ENCODE measurements around the gene SAYSD1. TPM values are rescaled to one million over a fixed set of nuclear protein-coding genes. Genes with fewer than 3 reads are reported as not detected.

Gene SAYSD1
- total and polyA plus RNA-seq, 2 experiments from 2014 or later = 8.2 to 10.0 TPM

GRCh38 chr6:39095578-39095977 lies 19.4 kb downstream of the SAYSD1 start:
- Mint-ChIP-seq H3K4me3 (no peak overlapping the region), H3K9me3 (no peaks in the 10 kb centered on the region), H3K27ac (no peak overlapping the region), H3K36me3 (ENCODE audit: low read depth) (no peaks in the 10 kb centered on the region), H3K4me1 (peaks cover 23% of the 10 kb centered on the region), H3K27me3 (ENCODE audit: insufficient read depth, low read depth, poor library complexity) (no peaks in the 10 kb centered on the region)
- DNase-seq (ENCODE audit: low spot score) (no peak), ATAC-seq (no peak)
- TF ChIP-seq EZH2phosphoT487 (IDR thresholded peaks at IDR 0.05; ENCODE audit: unreplicated experiment) (no peak), ZNF462 (CRISPR knock-in tag; IDR thresholded peaks at IDR 0.05) (no peak), NANOG (IDR thresholded peaks at IDR 0.05; ENCODE audit: borderline replicate concordance) (no peak), POLR2AphosphoS5 (IDR thresholded peaks at IDR 0.05; ENCODE audit: low read depth) (no peak), CREB1 (CRISPR knock-in tag; IDR thresholded peaks at IDR 0.05; ENCODE audit: low read depth) (no peak), EZH2 (IDR thresholded peaks at IDR 0.05; ENCODE audit: low read depth, unreplicated experiment) (no peak)
- H4K20me1 ChIP-seq (replicated peaks; ENCODE audit: insufficient read depth) = no peaks in the 10 kb centered on the region
- H3K79me2 ChIP-seq (replicated peaks; ENCODE audit: insufficient read depth) = no peaks in the 10 kb centered on the region
- no peaks in the 10 kb centered on the region for H3K9me2 ChIP-seq (ENCODE audit: insufficient read depth)
- no peak overlapping the region for H3K4me2 ChIP-seq
- H3K27ac ChIP-seq (ENCODE audit: low read depth) = no peak overlapping the region
- H3K4me3 ChIP-seq = no peak overlapping the region
- no peak overlapping the region for H2AFZ ChIP-seq
- no peaks in the 10 kb centered on the region for H3F3A ChIP-seq (replicated peaks; ENCODE audit: low read depth)
- no peaks in the 10 kb centered on the region for H3K36me3 ChIP-seq (ENCODE audit: insufficient read depth)
- no peaks in the 10 kb centered on the region for H3K27me3 ChIP-seq (ENCODE audit: insufficient read depth)
- peaks cover 10% of the 10 kb centered on the region for H3K4me1 ChIP-seq (ENCODE audit: insufficient read depth)

GRCh38 chr6:39093149-39093708 lies 21.8 kb downstream of the SAYSD1 start:
- Mint-ChIP-seq H3K27me3 (ENCODE audit: insufficient read depth, low read depth, poor library complexity) (peaks cover 3% of the 10 kb centered on the region), H3K4me1 (peaks cover 43% of the 10 kb centered on the region), H3K27ac (no peak overlapping the region), H3K9me3 (no peaks in the 10 kb centered on the region), H3K36me3 (ENCODE audit: low read depth) (no peaks in the 10 kb centered on the region), H3K4me3 (no peak overlapping the region)
- H3K4me1 ChIP-seq (ENCODE audit: insufficient read depth) = peaks cover 10% of the 10 kb centered on the region
- H3F3A ChIP-seq (replicated peaks; ENCODE audit: low read depth) = no peaks in the 10 kb centered on the region
- no peak for DNase-seq (ENCODE audit: low spot score)
- H3K27ac ChIP-seq (ENCODE audit: low read depth) = no peak overlapping the region
- no peak overlapping the region for H3K4me3 ChIP-seq
- no peaks in the 10 kb centered on the region for H3K36me3 ChIP-seq (ENCODE audit: insufficient read depth)
- ATAC-seq = no peak
- no peak overlapping the region for H2AFZ ChIP-seq
- H3K4me2 ChIP-seq = no peak overlapping the region
- no peaks in the 10 kb centered on the region for H3K9me2 ChIP-seq (ENCODE audit: insufficient read depth)
- no peaks in the 10 kb centered on the region for H4K20me1 ChIP-seq (replicated peaks; ENCODE audit: insufficient read depth)
- H3K27me3 ChIP-seq (ENCODE audit: insufficient read depth) = no peaks in the 10 kb centered on the region
- H3K79me2 ChIP-seq (replicated peaks; ENCODE audit: insufficient read depth) = no peaks in the 10 kb centered on the region
- TF ChIP-seq POLR2AphosphoS5 (IDR thresholded peaks at IDR 0.05; ENCODE audit: low read depth) = no peak
- TF ChIP-seq JUNB (IDR thresholded peaks at IDR 0.05; ENCODE audit: unreplicated experiment) = no peak
- no peak for TF ChIP-seq CTCF (conservative IDR thresholded peaks at IDR 0.05; ENCODE audit: low read depth in 2 of 2)
- no peak for TF ChIP-seq CREB1 (CRISPR knock-in tag; IDR thresholded peaks at IDR 0.05; ENCODE audit: low read depth)
- no peak for TF ChIP-seq ZNF331 (CRISPR knock-in tag; IDR thresholded peaks at IDR 0.05; ENCODE audit: low read depth)
- TF ChIP-seq NANOG (IDR thresholded peaks at IDR 0.05; ENCODE audit: borderline replicate concordance) = no peak
- no peak for TF ChIP-seq EZH2 (IDR thresholded peaks at IDR 0.05; ENCODE audit: low read depth, unreplicated experiment)
- TF ChIP-seq EZH2phosphoT487 (IDR thresholded peaks at IDR 0.05; ENCODE audit: unreplicated experiment) = no peak
- TF ChIP-seq ETS1 (IDR thresholded peaks at IDR 0.05) = no peak
- no peak for TF ChIP-seq STAT1 (IDR thresholded peaks at IDR 0.05; ENCODE audit: unreplicated experiment)
